Trophoblast cell (in vitro differentiated cells and primary cell): ENCODE data around the gene ZFR2.

Experiments used
- DNase-seq, 2 donors: peaks; one replicate each; pipeline ENCODE4 v3.0.0-alpha.2; 2016
- H2AFZ ChIP-seq: 2 replicates; pipeline ENCODE4 v1.6.1; 2013; ENCODE audit warnings: low read length, moderate library complexity, mild to moderate bottlenecking; ENCODE audit not compliant: insufficient read depth, poor library complexity
- H2AK5ac ChIP-seq: 2 replicates; pipeline ENCODE4 v1.6.1; 2013; ENCODE audit warnings: mild to moderate bottlenecking, low read length
- H2BK120ac ChIP-seq: 2 replicates; pipeline ENCODE4 v1.6.1; 2013; ENCODE audit warnings: low read length, mild to moderate bottlenecking, moderate library complexity; ENCODE audit not compliant: insufficient read depth, poor library complexity
- H2BK12ac ChIP-seq: 2 replicates; pipeline ENCODE4 v1.6.1; 2013; ENCODE audit warnings: mild to moderate bottlenecking, low read length, moderate library complexity
- H2BK5ac ChIP-seq: 2 replicates; pipeline ENCODE4 v1.6.1; 2013; ENCODE audit warnings: low read length, low read depth, moderate library complexity, mild to moderate bottlenecking; ENCODE audit not compliant: poor library complexity
- H3K14ac ChIP-seq: 2 replicates; pipeline ENCODE4 v1.6.1; 2013; ENCODE audit warnings: mild to moderate bottlenecking, low read length
- H3K18ac ChIP-seq: 2 replicates; pipeline ENCODE4 v1.6.1; 2013; ENCODE audit warnings: mild to moderate bottlenecking, low read length
- H3K23ac ChIP-seq: 2 replicates; pipeline ENCODE4 v1.6.1; 2013; ENCODE audit warnings: low read length
- H3K27ac ChIP-seq: 2 replicates; pipeline ENCODE4 v1.5.1; 2013; ENCODE audit warnings: low read depth, mild to moderate bottlenecking, inconsistent platforms, low read length, moderate library complexity
- H3K27me3 ChIP-seq: 2 replicates; pipeline ENCODE4 v1.6.1; 2013; ENCODE audit warnings: inconsistent platforms, mild to moderate bottlenecking, low read length, moderate library complexity; ENCODE audit not compliant: insufficient read depth
- H3K36me3 ChIP-seq, 2 experiments: 1 replicate in 1 of 2; 2 replicates in 1 of 2; pipeline ENCODE4 v1.6.1; 2013; ENCODE audit warnings: low read length in 2 of 2, mild to moderate bottlenecking in 2 of 2, moderate library complexity in 1 of 2; ENCODE audit not compliant: insufficient read depth in 2 of 2, control insufficient read depth in 1 of 2
- H3K4ac ChIP-seq: 2 replicates; pipeline ENCODE4 v1.6.1; 2013; ENCODE audit warnings: low read depth, mild to moderate bottlenecking, low read length, moderate library complexity
- H3K4me1 ChIP-seq, 2 experiments: 1 replicate in 1 of 2; 2 replicates in 1 of 2; pipeline ENCODE4 v1.6.1; 2013; ENCODE audit warnings: low read length in 2 of 2, mild to moderate bottlenecking in 2 of 2, moderate library complexity in 1 of 2; ENCODE audit not compliant: insufficient read depth in 2 of 2, control insufficient read depth in 1 of 2
- H3K4me2 ChIP-seq: 2 replicates; pipeline ENCODE4 v1.6.1; 2013; ENCODE audit warnings: inconsistent platforms, mild to moderate bottlenecking, low read length, moderate library complexity
- H3K4me3 ChIP-seq: 2 replicates; pipeline ENCODE4 v1.5.1; 2013; ENCODE audit warnings: mild to moderate bottlenecking, low read depth, low read length, inconsistent platforms
- H3K79me1 ChIP-seq: one replicate; pipeline ENCODE4 v1.6.1; 2013; ENCODE audit warnings: low read length
- H3K79me2 ChIP-seq: 2 replicates; pipeline ENCODE4 v1.6.1; 2013; ENCODE audit warnings: low read length, mild to moderate bottlenecking; ENCODE audit not compliant: control insufficient read depth, insufficient read depth, poor library complexity
- H3K9ac ChIP-seq: 2 replicates; pipeline ENCODE4 v1.6.1; 2013; ENCODE audit warnings: mild to moderate bottlenecking, low read length
- H3K9me3 ChIP-seq: 2 replicates; pipeline ENCODE4 v1.6.1; 2013; ENCODE audit warnings: low read depth, mild to moderate bottlenecking, control low read depth, inconsistent platforms, low read length; ENCODE audit not compliant: insufficient read depth
- H4K12ac ChIP-seq: 2 replicates; pipeline ENCODE4 v1.6.1; 2013; ENCODE audit warnings: low read depth, mild to moderate bottlenecking, low read length, moderate library complexity
- H4K8ac ChIP-seq: 2 replicates; pipeline ENCODE4 v1.6.1; 2013; ENCODE audit warnings: low read depth, mild to moderate bottlenecking, low read length, moderate library complexity
- H4K91ac ChIP-seq: one replicate; pipeline ENCODE4 v1.6.1; 2013; ENCODE audit warnings: low read depth, mild to moderate bottlenecking, low read length, moderate library complexity
- WGBS: extraction: QIAGEN DNeasy Blood & Tissue Kit; methylation state at CpG from one replicate; pipeline ENCODE4 v1.1.7; 2013; ENCODE audit warnings: missing lambda C conversion rate; ENCODE audit not compliant: insufficient read length, insufficient coverage; ENCODE audit errors: extremely low coverage; 5-methylcytosine and 5-hydroxymethylcytosine counted together

The ZFR2 gene

GRCh38 chr19:3775831-3776230 lies 93.0 kb downstream of the ZFR2 start:
- Histone ChIP-seq H2BK5ac (no peak overlapping the region), H3K9ac (no peak overlapping the region), H4K12ac (no peak overlapping the region), H3K27ac (no peak overlapping the region), H3K27me3 (no peaks in the 10 kb centered on the region), H2AK5ac (no peak overlapping the region), H4K91ac (no peak overlapping the region), H3K23ac (no peak overlapping the region), H2AFZ (no peak overlapping the region), H2BK12ac (no peak overlapping the region), H3K4me2 (no peak overlapping the region), H4K8ac (no peak overlapping the region), H3K79me2 (no peaks in the 10 kb centered on the region), H3K18ac (no peak overlapping the region), H3K36me3 (no peaks in the 10 kb centered on the region), H3K4ac (no peak overlapping the region), H3K9me3 (peaks cover 7% of the 10 kb centered on the region), H3K14ac (no peak overlapping the region), H3K79me1 (no peaks in the 10 kb centered on the region), H3K4me1 (no peaks in the 10 kb centered on the region), H3K4me3 (no peak overlapping the region), H2BK120ac (no peak overlapping the region)
- no peak for DNase-seq
- no CpG with 5 or more reads among the region's 5 CpGs for WGBS

GRCh38 chr19:3775374-3775711 lies 93.5 kb downstream of the ZFR2 start:
- no peak overlapping the region for H2AK5ac ChIP-seq
- H3K23ac ChIP-seq, result no peak overlapping the region
- no peak overlapping the region for H2BK120ac ChIP-seq
- no peak overlapping the region for H3K4me3 ChIP-seq
- H3K4me1 ChIP-seq, result no peaks in the 10 kb centered on the region
- H3K27ac ChIP-seq, result no peak overlapping the region
- DNase-seq, result no peak
- H3K18ac ChIP-seq, result no peak overlapping the region
- no peak overlapping the region for H3K9ac ChIP-seq
- no CpG with 5 or more reads among the region's 2 CpGs for WGBS
- no peak overlapping the region for H4K91ac ChIP-seq
- no peak overlapping the region for H2BK5ac ChIP-seq
- no peaks in the 10 kb centered on the region for H3K36me3 ChIP-seq
- H4K8ac ChIP-seq, result no peak overlapping the region
- H2BK12ac ChIP-seq, result no peak overlapping the region
- no peak overlapping the region for H3K14ac ChIP-seq
- H3K79me2 ChIP-seq, result no peaks in the 10 kb centered on the region
- no peaks in the 10 kb centered on the region for H3K27me3 ChIP-seq
- no peak overlapping the region for H2AFZ ChIP-seq
- H3K9me3 ChIP-seq, result peaks cover 4% of the 10 kb centered on the region
- no peaks in the 10 kb centered on the region for H3K79me1 ChIP-seq
- H3K4me2 ChIP-seq, result no peak overlapping the region
- no peak overlapping the region for H4K12ac ChIP-seq
- H3K4ac ChIP-seq, result no peak overlapping the region

DNA sequence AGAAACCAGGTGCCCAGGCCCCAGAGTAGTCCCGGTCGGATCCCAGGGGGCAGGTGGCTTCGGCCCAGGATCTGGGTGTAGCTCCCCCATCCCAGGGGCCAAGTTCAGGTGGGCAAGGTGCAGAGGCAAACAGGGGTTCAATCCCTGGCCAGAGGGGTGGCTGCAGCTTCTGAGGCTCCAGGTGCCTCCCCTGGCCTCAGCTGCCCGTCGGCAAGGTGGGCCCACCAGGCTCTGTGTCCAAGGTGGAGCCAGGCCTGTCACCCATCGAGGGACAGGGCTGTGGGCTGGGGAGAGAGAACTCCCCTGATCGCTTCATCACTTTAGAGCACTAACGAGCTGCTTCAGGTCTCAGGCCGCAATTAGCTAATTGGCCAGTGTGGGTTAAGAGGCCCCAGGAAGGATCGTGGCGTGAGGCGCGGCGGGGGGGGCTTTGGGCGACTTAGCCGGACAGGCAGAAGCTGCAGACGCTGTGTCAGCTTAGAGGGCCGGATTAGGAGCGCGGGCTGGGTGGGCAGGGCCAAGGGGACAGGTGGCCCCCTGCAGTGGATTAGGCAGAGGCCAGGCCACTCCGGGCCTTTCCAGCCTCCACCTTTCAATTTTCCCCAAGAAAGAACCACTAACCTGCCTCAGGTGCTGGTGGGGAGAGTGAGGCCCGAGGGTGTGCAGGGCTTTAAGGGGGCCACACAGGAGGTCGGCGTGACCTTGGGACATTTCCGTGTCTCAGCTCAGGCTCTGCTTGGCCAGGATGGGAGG lies 94.0 kb downstream of the ZFR2 start:
- no peak overlapping the region for H2BK5ac ChIP-seq
- H3K4me3 ChIP-seq, result no peak overlapping the region
- WGBS, result no CpG with 5 or more reads among the region's 25 CpGs
- DNase-seq, result no peak
- no peak overlapping the region for H4K8ac ChIP-seq
- no peaks in the 10 kb centered on the region for H3K27me3 ChIP-seq
- H2BK12ac ChIP-seq, result no peak overlapping the region
- H3K4ac ChIP-seq, result no peak overlapping the region
- no peaks in the 10 kb centered on the region for H3K36me3 ChIP-seq
- H3K4me1 ChIP-seq, result no peaks in the 10 kb centered on the region
- no peaks in the 10 kb centered on the region for H3K79me2 ChIP-seq
- H2AK5ac ChIP-seq, result no peak overlapping the region
- no peak overlapping the region for H3K23ac ChIP-seq
- no peak overlapping the region for H4K91ac ChIP-seq
- H3K4me2 ChIP-seq, result no peak overlapping the region
- no peak overlapping the region for H2BK120ac ChIP-seq
- H4K12ac ChIP-seq, result no peak overlapping the region
- no peaks in the 10 kb centered on the region for H3K79me1 ChIP-seq
- H2AFZ ChIP-seq, result no peak overlapping the region
- no peak overlapping the region for H3K9ac ChIP-seq
- peaks cover 4% of the 10 kb centered on the region for H3K9me3 ChIP-seq
- no peak overlapping the region for H3K14ac ChIP-seq
- no peak overlapping the region for H3K18ac ChIP-seq
- H3K27ac ChIP-seq, result no peak overlapping the region

DNA sequence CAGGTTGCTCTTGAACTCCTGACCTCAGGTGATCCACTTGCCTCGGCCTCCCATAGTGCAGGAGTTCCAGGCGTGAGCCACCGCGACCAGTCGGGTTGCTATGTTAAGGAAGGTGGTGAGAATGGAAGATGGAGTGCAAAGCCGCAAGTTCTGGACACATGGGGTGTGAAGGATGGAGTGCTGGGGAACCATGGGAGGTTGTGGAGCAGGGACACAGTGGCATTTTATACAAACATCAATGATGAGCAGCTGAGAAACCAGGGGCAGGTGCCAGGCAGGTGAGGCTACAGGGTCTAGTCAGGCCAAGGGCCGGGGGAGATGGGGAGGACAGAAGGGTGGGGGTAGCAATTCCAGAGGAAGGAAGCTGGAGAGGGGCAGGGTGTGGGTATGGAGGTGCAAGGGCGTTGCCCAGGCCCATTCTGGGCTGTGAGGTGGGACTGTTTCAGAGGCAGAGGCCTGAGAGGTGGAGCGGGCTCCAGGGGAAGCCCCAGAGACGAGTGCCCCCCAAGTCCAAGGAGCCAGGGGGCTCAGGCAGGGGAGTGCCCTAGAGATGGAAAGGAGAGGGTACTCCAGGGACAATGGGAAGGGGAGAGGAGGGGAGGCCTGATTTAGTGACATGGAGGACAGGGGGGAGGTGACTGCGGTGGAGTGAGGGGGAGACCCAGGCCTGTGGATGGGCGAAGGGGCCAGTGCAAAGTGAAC lies 94.9 kb downstream of the ZFR2 start:
- Histone ChIP-seq H3K23ac (no peak overlapping the region), H4K91ac (no peak overlapping the region), H2BK12ac (no peak overlapping the region), H3K14ac (no peak overlapping the region), H3K36me3 (peaks cover 0 to 2% of the 10 kb centered on the region in 2 experiments), H3K79me2 (no peaks in the 10 kb centered on the region), H3K79me1 (no peaks in the 10 kb centered on the region), H3K4me1 (no peaks in the 10 kb centered on the region), H4K8ac (no peak overlapping the region), H3K27me3 (no peaks in the 10 kb centered on the region), H3K27ac (no peak overlapping the region), H3K9me3 (peaks cover 4% of the 10 kb centered on the region), H4K12ac (no peak overlapping the region), H3K9ac (no peak overlapping the region), H2BK5ac (no peak overlapping the region), H3K4me2 (no peak overlapping the region), H3K4ac (no peak overlapping the region), H3K18ac (no peak overlapping the region), H2AFZ (no peak overlapping the region), H2BK120ac (no peak overlapping the region), H2AK5ac (no peak overlapping the region), H3K4me3 (no peak overlapping the region)
- no peak for DNase-seq
- WGBS, result no CpG with 5 or more reads among the region's 12 CpGs
